ENCODE measurements around the gene SFMBT2.

SFMBT2 gene

DNA sequence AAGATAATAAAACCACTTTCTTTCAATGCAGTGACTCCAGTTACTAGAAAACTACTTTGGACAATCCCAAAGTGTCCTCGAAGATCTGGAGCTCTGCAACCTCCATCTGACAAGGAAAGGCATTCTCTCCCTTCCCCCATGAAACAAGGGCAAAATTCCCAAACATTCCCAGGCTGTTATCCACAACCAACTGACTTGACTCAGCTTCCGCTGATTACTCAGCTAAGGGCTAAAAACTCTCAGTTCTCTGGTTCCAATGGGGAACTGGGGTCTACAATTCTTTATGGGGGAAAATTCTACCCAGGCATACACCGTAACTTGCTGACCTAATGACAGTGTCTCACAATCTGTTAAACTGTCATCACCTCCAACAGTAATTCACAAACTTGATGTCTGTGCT lies 48.4 kb downstream of the SFMBT2 start:
- DNase-seq: no peak

DNA sequence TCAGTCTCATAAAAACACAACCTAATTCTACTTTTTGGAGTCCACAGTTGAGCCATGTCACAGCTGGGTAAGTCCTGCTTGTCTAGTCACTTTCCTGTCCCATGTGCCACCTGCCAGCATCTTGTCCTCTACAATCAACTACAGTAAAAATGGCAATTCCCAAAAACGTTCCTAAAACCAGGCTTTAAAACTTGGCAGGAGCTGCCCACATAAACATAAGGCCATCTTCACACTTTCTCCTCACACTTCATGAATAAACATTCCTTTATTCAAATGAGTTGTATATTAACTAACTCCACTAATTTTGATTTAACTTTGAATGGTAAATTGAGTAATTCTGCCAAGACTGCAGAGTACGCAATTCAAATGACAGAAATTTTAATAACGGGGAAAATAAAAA lies 49.5 kb downstream of the SFMBT2 start:
- no peak for DNase-seq

DNA sequence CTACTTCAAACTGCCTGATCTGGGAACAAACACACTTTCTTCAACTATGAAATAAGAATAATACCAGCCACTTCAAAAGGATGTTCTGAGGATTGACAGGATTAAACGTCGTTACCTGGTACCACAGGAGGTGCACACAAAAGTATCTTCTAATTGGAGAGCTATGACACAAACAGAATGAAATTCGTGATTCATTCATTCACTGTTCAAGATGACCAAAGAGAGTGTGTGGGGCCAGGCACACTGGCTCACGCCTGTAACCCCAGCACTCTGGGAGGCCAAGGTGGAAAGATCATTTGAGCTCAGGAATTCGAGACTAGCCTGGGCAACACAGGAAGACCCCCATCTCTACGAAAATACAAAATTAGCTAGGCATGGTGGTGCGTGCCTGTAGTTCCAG lies 50.9 kb downstream of the SFMBT2 start:
- DNase-seq: no peak

DNA sequence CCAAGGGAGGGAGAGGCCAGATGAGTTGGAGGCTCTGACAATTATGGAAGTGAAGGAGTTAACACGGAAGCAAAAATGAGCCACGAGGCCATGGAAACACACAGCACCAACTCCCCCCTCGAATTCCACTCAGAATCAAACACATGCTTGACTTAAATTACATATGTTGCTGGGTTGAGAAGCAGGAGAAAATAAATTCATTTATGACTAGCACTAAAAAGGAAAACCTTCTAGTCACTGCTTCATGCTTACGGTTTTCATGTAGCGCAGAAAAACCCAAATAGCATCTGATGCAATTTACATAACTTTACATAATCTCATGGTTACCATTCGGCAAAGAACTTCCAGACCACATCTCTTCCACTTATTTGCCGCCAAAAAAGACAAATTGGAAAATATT lies 51.5 kb downstream of the SFMBT2 start:
- no peak for DNase-seq

DNA sequence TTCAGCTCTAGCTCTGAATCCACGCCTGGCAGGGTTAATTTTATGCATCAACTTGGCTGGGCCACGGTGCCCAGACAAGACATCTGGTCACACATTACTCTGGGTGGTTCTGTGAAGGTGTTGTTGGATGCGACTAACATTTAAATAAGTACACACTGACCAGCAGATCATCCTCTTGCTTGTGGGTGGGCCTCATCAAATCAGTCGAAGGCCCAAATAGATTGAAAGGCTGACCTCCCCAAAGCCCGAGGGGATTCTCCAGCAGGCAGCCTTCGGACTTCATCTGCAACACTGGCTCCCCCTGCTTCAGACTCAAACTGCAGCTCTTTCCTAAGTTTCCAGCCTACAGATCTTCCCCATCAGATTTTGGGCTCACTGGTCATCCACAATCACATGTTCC lies 53.6 kb downstream of the SFMBT2 start:
- DNase-seq: no peak

DNA sequence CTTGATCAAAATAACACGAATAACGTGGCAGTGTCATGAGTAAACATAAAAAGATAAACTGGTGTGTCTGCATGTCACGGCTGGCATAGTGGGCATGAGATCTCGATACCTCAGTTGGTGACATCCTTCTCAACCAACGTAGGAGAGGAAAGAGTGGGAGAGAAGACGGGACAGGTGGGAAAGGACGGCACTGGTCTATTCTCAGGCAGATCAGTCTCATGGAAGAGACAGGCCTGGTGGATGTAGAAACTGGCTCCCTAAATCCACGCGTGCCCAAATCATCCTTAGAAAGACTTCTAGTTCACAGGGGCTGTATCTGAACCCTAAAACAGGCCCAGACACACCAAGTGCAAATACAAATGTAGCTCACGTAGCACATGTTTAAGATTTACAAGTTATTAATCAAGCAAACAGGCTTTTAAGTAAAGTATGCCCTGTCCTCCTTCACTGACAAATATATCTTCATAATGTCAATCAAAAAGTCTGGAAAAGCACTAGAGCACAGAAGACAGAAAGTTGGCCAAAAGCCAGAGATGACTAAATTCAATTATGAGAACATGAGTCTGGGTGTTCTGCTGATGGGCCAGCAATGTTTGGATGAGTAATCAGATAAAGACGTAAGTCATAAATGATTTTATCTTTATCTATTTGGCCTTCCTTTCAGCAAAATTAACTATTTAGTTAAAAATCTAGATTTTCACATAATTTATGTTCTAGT lies 56.3 kb downstream of the SFMBT2 start:
- DNase-seq: no peak

DNA sequence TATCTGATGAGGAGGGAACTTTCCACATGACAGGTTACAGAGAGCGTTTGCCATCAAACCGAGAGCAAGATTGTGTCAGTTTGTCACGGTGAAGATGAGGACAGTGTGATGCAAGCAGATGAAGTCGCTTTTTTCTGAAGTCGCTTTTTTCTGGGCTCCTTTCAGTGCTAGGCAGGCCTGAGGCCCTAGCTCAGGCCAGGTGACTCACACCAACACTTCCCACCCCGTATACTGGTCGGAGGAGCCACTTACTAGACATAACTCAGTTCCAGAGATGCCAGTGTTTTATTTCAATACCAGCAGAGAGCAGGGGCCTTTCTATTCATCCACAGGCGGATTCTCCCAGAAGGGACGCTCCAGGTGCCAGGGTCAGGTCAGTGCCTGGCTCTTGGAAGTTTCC lies 58.9 kb downstream of the SFMBT2 start:
- no peak for DNase-seq

DNA sequence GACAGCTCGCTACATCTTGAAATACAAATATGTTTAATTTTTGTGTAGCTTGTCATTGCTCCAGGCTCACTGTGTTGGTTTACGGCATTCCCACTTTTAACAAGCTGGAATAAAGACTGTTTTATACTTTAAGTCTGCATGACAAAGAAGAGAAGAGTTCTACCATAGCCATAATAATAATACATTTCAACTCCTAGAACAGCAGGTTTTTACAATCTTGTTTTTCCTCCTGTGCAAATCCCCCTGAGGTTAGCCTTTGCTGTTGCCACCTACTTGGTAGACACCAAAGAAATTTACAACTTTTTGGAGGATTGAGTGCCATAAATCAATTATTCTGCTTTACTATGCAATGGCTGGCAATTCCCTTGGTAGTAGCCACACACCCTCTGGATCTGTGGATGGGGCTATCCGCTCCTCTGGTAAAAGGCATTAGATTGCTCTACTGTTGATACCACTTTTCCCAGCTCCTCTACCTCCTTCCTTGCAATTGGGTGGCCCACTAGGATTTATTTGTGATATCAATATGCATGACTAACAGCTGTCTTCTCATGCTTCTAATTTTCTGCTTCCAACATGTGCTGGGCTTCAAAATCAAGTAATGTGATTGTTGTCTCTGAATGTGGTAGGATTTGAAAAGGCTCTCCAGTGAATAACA lies 60.2 kb downstream of the SFMBT2 start:
- DNase-seq: no peak

DNA sequence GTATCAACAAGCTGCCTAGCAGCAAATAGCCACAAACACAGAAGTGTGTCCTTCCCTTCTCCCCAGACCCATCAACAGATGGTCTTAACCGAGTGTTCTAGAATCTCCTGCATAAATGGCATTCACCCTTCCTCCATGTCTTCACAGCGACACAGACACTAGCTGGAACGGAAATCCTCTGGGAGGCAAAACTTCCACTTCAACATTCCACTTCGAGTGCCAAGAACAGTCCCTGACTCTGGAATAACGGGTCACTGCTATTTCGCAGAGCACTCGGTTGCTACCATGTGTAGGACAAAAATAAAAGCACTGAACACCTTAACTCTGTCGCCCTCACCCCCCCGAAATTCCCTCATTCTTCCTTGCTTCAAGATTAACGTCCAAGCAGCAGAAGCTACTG lies 65.1 kb downstream of the SFMBT2 start:
- no peak for DNase-seq

DNA sequence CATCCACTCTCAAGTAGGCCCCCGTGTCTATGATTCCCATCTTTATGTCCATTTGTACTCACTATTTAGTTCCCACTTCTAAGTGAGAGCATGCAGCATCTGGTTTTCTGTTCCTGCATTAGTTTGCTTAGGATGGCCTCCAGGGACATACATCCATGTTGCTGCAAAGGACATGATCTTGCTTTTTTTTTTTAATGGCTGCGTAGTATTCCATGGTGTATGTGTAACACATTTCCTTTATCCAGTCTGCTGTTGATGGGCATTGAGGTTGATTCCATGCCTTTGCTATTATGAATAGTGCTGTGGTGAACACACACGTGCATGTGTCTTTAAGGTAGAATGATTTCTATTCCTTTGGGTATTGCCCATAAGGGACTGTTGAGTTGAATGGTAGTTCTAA lies 67.8 kb downstream of the SFMBT2 start:
- no peak for DNase-seq

DNA sequence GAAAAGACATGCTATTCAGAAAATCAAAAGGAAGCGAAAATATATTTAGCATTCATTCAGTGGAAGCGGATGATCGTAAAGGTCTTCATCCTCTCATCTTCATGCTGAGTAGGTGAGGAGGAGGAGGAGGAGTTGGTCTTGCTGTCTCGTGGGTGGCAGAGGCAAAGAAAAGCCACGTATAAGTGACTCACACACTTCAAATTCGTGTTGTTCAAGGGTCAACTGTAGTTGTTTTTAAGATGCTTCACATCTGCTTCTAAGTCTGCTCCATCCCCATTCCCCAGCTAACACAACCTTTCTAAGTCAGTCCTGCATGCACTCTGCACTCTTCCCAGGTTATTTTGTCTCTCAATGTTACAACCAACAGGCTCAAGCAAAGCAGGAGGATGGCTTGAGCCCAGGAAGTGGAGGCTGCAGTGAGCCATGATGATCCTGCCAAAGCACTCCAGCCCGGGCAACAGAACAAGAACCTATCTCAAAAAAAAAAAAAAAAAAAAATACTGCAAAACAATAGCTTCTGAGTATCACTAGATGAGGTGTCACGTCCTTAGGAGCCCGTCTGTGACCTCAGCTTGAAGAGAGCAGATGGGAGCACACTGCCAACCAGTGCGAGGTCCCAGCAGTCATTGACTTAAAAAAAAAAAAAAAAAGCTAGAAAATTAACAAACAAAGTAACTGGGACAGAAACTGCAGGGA lies 70.5 kb downstream of the SFMBT2 start:
- no peak for DNase-seq

DNA sequence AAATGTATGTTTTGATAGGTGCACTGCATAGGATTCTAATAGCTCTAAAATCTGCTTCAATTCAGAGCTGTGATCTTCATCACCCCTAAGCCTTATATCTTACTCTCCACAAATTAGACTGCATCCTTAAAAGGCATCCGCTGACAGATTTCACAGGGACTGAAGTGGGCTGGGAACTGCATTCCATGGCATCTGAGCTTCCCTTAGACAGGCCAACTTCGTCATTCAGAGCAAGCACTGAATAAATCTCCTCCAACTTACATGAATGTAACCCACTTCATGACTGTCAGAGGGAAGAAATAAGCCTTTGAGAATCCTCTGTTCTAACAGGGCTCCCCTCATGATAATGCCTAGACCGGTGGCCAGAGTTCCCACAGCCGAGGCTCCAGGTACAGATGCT lies 71.3 kb downstream of the SFMBT2 start:
- no peak for DNase-seq

DNA sequence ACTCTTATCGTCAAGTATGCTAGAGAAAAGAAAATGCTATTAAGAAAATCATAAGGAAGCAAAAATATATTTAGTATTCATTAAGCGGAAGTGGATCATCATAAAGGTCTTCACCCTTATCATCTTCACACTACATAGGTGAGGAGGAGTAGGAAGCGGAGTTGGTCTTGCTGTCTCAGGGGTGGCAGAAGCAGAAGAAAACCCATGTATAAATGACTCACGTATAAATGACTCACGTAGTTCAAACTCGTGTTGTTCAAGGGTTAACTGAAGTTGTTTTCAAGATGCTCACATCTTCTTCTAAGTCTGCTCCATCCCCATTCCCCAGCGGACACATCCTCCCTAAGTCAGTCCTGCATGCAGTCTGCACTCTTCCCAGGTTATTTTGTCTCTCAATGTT lies 72.4 kb downstream of the SFMBT2 start:
- DNase-seq: no peak

DNA sequence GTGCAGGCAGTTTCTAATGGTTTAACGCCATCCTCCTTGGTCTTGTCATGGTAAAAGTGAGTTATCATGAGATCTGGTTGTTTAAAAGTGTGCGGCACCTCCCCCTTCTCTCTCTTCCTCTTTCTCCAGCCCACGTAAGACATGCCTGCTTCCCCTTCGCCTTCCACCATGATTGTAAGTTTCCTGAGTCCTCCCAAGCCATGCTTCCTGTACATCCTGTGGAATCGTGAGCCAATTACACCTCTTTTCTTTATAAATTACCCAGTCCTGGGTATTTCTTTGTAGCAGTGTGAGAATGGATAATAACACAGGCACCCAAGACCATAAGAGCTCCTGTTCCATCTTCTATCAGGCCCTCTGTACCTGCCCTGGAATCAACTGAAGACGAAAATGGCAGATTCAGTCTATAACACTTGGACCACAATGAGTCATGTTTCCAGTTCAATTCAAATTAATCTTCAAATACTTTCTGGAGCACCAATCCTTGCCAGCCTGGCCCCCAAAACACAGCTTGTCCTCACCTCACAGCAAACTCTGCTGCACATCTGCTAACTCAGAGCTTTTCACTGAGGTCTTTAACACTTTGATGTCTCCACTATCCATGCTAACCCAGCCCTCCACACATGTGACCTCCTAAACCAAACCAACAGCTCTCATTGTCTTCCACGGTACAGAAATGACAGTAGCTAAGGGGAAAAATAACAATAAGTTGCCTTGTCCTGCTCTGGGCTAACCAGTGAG lies 73.2 kb downstream of the SFMBT2 start:
- DNase-seq: no peak

DNA sequence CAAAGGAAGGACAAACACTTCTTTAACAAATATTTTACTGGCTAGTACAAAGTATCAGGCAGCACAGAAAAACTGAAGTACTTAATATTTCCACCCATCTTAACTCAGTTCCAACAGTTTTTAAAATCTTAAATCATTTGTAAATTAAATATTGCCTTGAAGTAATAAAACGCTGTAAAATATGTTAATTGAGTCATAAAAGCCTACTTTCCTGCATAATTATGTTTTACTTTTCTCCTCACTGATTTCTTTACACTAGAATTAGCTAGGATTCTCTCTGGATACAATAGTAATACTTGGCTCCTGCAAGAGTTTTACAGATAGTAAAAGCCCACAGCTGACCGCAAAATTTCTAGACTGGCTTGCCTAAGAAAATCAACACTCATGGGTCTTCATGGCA lies 74.9 kb downstream of the SFMBT2 start:
- no peak for DNase-seq

DNA sequence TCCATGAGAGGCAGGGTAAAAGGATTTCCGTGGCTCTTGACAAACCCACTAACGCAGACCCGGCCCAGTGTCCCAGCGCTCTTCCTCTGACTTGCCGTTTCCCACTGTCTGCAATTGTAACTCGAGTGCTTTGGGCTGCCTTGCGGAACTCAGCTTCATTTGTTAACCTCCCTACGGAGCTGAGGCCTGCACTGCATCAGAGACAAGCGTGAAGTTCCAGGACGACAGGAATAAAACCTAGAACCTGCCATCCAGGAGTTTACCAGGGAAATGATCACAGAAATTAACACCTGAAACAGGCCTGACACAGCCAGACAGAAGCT lies 76.2 kb downstream of the SFMBT2 start:
- DNase-seq: no peak

DNA sequence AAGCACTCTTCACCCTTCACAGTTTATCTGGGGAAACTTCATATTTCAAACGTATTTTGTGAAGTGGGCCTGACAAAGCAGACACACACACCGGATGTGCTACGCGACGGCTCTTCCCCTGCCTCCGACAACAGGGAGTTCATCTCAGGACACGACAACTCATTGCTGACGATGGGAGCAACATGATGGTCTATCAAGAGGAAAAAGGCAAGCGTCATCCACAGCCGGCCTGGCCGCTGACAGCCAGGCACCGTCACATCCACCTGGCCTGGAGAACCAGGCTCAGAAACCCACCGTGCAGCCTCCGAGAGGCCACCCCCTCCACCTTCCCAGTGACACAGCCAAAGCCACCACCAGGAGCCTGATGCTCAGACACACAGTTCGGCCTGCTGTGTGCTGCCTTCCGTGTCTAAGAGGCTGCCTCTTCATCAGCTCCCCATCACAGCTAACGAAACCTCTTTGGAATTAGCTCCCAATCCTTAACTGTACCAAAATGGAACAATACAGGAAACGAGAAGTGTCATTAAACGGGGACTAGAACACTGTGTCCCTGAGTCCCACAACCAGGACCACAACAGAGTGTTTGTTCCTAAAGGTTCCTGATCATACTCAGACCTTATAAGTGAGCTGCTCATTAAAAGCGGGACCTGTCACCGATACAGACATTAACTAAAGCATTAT lies 76.7 kb downstream of the SFMBT2 start:
- no peak for DNase-seq

DNA sequence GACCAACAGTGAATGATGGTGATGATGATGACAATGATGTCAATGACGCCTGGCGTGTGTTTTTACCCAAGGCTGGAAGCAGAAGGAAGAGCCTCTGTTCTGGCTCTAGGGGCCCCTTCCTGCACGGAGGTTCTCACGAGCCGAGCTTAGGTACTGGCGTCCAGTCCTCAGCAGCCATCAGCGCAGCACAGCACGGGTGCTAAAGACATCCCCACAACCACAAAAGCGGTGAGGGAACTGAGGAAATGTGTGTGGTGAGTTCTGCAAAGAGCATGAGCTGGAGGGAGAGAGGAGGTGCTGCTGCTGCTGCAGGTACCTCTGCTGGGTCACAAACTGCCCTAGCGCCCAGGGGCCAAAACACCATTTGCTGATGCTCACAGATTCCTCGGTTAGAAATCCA lies 81.6 kb downstream of the SFMBT2 start:
- DNase-seq: no peak

DNA sequence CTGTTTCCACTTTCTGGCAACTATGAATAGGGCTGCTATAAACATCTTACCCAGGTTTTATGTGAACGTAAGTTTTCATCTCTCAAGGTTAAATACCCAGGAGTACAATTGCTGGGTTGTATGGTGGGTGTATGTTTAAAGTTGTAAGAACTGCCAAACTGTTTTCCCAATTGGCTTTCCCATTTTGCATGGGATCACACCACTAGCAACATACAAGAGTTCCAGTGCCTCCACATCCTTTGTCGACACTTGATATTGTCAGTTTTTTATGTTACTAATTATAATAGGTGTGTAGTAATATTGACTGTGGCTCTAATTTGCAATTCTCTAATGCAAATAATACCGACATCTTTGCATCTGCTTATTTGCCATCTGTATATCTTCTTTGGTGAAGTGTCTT lies 82.9 kb downstream of the SFMBT2 start:
- no peak for DNase-seq

DNA sequence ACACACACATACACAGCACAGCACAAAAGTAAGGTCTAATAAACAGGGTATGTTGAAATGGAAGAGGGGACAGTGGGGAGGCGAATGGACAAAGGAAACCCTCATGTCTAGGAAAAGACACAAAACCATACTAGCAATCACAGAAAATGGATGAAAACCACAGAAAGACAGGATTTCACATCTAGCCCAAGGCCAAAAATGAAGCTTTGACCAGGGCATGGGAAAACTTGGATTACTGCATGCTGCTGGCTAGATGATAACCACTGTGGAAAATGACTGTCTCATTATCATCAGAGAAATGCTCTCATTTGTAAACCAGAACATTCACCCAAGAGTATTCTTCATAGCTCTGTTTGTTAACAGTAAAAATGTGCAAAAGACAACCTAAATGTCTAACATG lies 88.2 kb downstream of the SFMBT2 start:
- DNase-seq: no peak

DNA sequence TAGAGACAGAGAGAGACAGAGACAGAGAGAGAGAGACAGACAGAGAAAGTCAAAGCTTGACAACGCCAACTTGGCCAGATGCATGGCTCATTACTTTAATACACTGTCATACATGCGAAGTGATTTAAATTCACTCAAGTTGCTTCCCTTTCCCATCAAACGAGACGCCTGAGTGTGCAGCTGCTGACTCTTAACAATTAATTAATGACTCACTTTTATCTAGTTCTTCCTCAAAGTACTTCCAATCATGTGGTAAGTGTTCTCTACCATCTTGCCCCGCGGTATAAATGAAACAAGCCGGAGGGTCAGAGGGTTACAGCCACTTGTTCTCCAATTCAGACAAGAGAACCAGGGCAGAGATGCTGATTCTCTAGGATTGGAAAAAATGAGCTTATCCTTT lies 90.8 kb downstream of the SFMBT2 start:
- no peak for DNase-seq

DNA sequence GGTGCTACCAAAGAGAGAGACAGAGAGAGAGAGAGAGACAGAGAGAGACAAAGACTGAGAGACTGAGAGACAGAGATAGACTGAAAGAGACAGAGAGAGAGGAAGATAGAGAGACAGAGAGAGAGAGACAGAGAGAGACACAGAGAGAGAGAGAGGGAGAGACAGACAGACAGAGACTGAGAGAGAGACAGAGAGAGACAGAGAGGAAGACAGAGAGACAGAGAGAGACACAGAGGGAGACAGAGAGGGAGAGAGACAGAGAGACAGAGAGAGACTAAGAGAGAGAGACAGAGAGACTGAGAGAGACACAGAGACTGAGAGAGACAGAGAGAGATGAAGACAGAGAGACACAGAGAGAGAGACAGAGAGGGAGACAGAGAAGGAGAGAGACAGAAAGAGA lies 91.2 kb downstream of the SFMBT2 start:
- no peak for DNase-seq

DNA sequence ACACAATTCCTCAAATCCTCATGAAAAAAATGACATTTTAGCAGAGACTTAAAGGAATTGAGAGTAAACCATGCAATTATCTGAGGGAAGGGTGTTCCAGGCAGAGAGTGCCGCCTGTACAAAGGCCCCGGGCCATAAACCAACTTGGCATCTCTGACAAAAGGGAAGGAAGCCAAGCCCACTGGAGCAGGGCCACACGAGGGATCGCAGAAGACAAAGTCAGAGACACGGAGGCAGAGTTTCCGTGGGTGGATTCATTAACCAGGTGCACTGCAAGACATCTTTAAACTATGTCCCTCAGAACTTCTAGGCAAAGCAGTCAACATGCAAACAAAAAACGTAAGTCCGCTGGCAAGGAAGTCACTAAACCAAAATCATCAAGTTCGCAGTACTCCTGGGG lies 92.0 kb downstream of the SFMBT2 start:
- DNase-seq: no peak
